Choroid plexus epithelial cell (primary cell): Measurements from ENCODE around the gene CASZ1.

Experiments
- DNase-seq: peaks from one replicate; pipeline ENCODE4 v3.0.0-alpha.2; 2010; ENCODE audit warnings: low read depth
- H3K4me3 ChIP-seq: 2 replicates; pipeline ENCODE4 v1.5.1; 2011; ENCODE audit warnings: low read depth, mild to moderate bottlenecking, control low read depth, low read length, moderate library complexity
- TF ChIP-seq, protein P1 (sequence below): conservative IDR thresholded peaks from 2 replicates; pipeline ENCODE4 v1.5.1; 2011; ENCODE audit warnings: low read depth, mild to moderate bottlenecking, control low read depth, inconsistent platforms, low read length, moderate library complexity

The CASZ1 gene

GRCh38 chr1:10659646-10660540 is 136.6 kb downstream of the CASZ1 start:
- no peak for DNase-seq
- TF ChIP-seq, protein P1, sequence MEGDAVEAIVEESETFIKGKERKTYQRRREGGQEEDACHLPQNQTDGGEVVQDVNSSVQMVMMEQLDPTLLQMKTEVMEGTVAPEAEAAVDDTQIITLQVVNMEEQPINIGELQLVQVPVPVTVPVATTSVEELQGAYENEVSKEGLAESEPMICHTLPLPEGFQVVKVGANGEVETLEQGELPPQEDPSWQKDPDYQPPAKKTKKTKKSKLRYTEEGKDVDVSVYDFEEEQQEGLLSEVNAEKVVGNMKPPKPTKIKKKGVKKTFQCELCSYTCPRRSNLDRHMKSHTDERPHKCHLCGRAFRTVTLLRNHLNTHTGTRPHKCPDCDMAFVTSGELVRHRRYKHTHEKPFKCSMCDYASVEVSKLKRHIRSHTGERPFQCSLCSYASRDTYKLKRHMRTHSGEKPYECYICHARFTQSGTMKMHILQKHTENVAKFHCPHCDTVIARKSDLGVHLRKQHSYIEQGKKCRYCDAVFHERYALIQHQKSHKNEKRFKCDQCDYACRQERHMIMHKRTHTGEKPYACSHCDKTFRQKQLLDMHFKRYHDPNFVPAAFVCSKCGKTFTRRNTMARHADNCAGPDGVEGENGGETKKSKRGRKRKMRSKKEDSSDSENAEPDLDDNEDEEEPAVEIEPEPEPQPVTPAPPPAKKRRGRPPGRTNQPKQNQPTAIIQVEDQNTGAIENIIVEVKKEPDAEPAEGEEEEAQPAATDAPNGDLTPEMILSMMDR: no peak

GRCh38 chr1:10659218-10659617 is 137.2 kb downstream of the CASZ1 start:
- TF ChIP-seq, protein P1: no peak
- H3K4me3 ChIP-seq: no peak overlapping the region
- no peak for DNase-seq

More at GRCh38 chr1:10659646-10660540, 136.6 kb downstream of the CASZ1 start:
- H3K4me3 ChIP-seq: no peak overlapping the region

DNA sequence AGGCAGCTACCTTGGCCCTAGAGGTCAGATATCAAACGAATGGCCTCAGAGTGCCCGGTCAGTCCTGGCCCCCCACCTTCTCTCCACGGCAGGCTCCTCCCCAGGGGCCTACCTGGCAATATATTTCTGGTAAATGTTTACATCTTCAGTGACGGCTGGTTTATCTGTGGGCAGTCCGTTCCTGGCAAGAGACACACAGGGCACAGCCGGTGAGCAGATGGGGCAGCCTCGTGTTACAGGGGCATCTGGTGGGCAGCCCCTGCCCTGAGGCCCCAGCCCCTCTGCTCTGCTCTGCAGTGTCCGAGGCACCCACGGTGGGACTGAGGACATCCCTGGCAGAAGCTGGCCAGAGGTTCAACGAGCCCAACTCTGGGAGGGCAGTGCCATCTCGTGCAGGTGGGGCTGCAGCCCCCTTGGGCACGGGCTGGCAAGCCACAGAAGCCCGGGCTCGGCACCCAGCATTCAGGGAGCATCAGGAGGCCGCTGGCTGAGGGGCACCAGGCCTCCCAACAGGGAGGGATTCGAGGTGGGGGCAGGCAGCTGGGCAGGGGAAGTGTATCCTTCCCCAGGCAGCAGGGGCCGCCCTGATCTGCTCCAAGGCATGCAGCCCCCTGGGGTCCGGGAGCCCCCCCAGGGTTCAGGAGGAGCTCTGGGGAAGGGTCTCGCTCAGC is 137.9 kb downstream of the CASZ1 start:
- no peak for DNase-seq
- H3K4me3 ChIP-seq: no peak overlapping the region
- TF ChIP-seq, protein P1: no peak

DNA sequence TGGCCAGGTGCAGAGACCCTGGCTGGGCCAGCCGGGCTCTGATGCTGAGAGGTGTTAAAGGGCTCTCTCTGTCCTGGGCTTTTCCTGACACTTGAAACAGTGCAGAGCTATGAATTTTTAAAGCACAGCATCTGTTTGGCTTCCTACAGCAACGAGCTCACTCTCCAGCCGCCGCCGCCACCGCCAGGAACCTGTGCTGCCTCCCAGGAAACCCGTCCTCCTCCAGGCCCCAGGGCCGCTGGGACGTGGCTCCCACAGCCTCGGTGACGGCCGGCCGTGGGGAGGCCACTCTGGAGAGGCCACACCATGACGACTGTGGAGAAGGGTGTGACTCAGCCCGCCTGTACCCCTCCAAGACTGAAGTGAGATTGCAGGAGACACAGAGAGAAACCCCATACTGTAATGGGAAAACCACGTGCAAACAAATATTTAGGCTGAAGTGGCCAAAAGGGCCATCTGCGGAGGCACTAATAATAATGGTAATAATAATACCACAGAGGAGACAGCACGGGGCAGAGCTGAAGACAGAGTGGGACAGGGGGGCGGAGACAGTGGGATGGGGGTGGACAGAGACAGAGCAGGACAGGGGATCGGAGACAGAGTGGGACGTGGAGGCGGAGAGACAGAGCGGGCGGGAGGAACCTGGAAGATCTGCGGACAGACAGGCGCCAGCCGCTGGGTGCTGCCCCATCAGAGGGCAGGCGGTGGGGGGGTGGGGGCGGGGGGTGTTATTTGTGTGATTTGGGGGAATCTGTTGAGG is 139.2 kb downstream of the CASZ1 start:
- DNase-seq: no peak
- H3K4me3 ChIP-seq: no peak overlapping the region
- TF ChIP-seq, protein P1: no peak

- DNase-seq: no peak
- TF ChIP-seq, protein P1: no peak
- H3K4me3 ChIP-seq: no peak overlapping the region
These were observed 140.0 kb downstream of the CASZ1 start for GRCh38 chr1:10656431-10656830.

GRCh38 chr1:10655002-10655401 is 141.4 kb downstream of the CASZ1 start:
- DNase-seq: no peak
- TF ChIP-seq, protein P1: no peak
- H3K4me3 ChIP-seq: no peak overlapping the region
